C1 segment of cervical spinal cord (tissue), 14 donors: ENCODE measurements around the gene CDC14A.
"Not testable (repeated sequence)": the region's sequence is repeated elsewhere in the genome, so short reads cannot be mapped to it uniquely, and the experiment has no call there.

Experiments
- DNase-seq, 14 donors: peaks; one replicate each; lab custom pipeline; 2025; lab: John Stamatoyannopoulos, UW

The CDC14A gene

GRCh38 chr1:100352267-100353070, at the start of gene CDC14A:
CDC14A (plus strand) TSS chr1:100352506; CDS start chr1:100352955, 449 bp downstream.
- DNase-seq, result peak; percentile 16 to 88 (median 73)

- DNase-seq, result no peak
Observed at GRCh38 chr1:100302739-100303138, 49.6 kb upstream of the CDC14A start.

- no peak for DNase-seq
Observed at GRCh38 chr1:100304227-100304626, 48.1 kb upstream of the CDC14A start.

- DNase-seq, result no peak
Observed at GRCh38 chr1:100304921-100305320, 47.4 kb upstream of the CDC14A start.

- DNase-seq, result no peak
Observed at GRCh38 chr1:100305954-100306353, 46.4 kb upstream of the CDC14A start.

- DNase-seq, result no peak
Observed at GRCh38 chr1:100306735-100307313, 45.5 kb upstream of the CDC14A start.

- DNase-seq, result no peak
Observed at GRCh38 chr1:100308777-100309176, 43.5 kb upstream of the CDC14A start.

GRCh38 chr1:100309863-100310262, 42.4 kb upstream of the CDC14A start:
- no peak for DNase-seq

- DNase-seq, result no peak
Observed at GRCh38 chr1:100313382-100313781, 38.9 kb upstream of the CDC14A start.

- DNase-seq, result no peak
Observed at GRCh38 chr1:100316622-100317021, 35.7 kb upstream of the CDC14A start.

GRCh38 chr1:100320311-100321099, 31.8 kb upstream of the CDC14A start:
- DNase-seq, result no peak

GRCh38 chr1:100321100-100321493, 31.2 kb upstream of the CDC14A start:
- DNase-seq, result no peak

- DNase-seq, result no peak
Observed at GRCh38 chr1:100321506-100321905, 30.8 kb upstream of the CDC14A start.

GRCh38 chr1:100322436-100323211, 29.7 kb upstream of the CDC14A start:
- no peak for DNase-seq

GRCh38 chr1:100323419-100324106, 28.7 kb upstream of the CDC14A start:
- DNase-seq, result no peak

- DNase-seq, result no peak
Observed at GRCh38 chr1:100325415-100326324, 26.6 kb upstream of the CDC14A start.

GRCh38 chr1:100326325-100326670, 26.0 kb upstream of the CDC14A start:
- DNase-seq, result not testable (repeated sequence)

GRCh38 chr1:100328133-100328532, 24.2 kb upstream of the CDC14A start:
- DNase-seq, result no peak

GRCh38 chr1:100331146-100331545, 21.2 kb upstream of the CDC14A start:
- not testable (repeated sequence) for DNase-seq

- no peak for DNase-seq
Observed at GRCh38 chr1:100332331-100332730, 20.0 kb upstream of the CDC14A start.
